CD4-positive, alpha-beta T cell treated with Interleukin-15 for 1 hour (primary cell): ENCODE measurements around the gene ELN.
"Not testable (repeated sequence)": the region's sequence is repeated elsewhere in the genome, so short reads cannot be mapped to it uniquely, and the experiment has no call there.

Experiments used
- DNase-seq: peaks from one replicate; pipeline ENCODE4 v3.0.0-alpha.2; 2020

The ELN gene

DNA sequence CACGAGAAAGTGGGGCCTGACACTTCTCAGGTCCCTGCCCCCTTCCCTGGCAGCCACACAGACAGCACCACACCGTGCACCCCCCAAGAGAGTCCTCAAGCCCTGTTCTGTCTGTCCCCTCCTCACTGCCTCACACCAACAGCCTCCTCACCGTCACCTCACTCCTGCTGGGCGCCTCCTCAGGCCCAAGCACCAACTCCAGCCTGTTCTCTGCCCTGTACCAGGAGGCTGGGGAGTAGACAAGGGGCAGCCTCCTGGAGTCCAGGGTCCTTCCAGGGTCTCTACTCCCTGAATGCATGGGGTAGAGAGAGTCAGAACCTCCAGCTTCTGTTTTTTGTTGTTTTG, 26.9 kb upstream of the ELN start:
- no peak for DNase-seq

DNA sequence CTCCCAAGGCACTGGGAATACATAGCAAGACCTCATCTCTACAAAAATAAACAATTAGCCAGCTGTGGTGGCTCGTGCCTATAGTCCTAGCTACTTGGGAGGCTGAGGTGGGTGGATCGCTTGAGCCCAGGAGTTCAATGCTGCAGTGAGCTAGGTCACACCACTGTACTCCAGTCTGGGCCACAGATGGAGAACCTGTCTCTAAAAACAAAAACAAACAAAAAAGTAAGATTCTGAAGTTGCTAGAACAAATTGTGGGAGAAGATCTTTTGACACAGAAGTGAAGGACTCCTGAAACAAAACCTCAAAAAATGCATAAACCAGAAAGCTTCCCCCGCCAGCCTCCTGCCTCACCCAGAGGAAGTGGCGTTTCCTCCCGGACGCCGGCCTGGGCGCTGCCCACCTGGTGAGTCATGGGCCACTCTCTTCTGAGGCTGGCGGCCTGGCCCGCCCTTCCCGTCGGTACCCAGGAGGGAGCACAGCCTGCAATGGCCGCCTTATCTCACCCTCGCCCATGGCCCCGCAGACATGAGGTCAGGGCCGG, 25.4 kb upstream of the ELN start:
- DNase-seq, result peak; percentile 74

- peak; percentile 26 for DNase-seq
Observed at GRCh38 chr7:74003621-74004020, 24.4 kb upstream of the ELN start.

- no peak for DNase-seq
Observed at GRCh38 chr7:74006032-74006431, 21.9 kb upstream of the ELN start.

DNA sequence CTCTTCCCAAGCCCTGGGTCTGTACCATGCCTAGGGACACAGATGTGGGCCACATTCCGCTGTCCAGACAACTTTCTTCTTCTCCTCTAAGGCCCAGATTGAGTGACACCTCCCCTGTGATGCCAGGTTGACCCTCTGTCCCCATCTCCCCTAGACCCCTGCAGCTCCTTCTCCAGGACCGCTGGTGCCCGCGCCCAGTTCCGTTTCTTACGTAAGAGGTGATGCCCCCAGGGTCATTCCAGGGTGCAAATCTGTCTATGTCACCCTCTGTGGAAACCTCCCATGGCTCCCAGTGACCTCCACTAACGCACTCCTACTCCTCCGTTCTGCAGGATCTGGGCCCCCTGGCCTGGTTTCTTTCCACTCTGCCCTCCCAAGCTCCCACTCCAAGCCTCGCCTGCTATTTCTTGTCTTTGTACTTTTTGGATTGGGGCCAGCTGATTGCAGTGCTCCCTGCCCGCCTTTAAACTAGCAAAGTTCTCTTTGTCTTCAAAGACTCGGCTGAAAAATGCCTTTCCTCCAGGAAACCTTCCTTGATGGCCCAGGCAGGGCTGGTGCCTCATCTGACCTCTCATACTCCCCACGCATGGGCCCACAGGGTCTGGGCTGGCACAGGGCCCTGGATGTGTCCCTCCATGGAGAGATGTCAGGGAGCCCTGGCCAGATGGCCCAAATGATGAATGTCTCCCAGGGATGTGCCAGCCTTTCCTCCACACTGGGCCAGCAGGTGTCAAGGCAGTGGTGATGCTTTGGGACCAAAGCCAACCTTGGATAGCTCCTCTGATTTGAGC, 21.3 kb upstream of the ELN start:
- no peak for DNase-seq

- DNase-seq, result no peak
Observed at GRCh38 chr7:74007242-74007567, 20.8 kb upstream of the ELN start.

DNA sequence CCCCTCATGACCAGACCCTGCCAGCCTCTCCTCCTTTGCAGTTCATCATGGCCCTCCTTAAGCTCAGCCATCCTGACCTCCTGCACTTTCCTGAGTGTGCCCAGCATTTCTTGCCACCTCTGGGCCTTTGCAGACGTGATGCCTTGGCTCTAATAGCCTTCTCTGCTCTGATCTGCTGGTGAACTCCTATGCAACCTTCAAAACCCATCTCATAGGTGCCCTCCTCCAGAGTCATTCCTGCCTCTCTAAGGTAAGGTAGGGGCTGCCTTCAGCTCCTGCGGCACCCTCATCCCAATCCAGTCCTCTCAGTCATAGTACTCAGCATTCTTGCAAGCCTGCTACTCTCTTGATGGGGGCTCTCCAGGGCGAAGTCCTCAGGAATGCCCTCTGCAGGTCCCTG, 19.3 kb upstream of the ELN start:
- DNase-seq, result no peak

- no peak for DNase-seq
Observed at GRCh38 chr7:74009719-74010118, 18.3 kb upstream of the ELN start.

DNA sequence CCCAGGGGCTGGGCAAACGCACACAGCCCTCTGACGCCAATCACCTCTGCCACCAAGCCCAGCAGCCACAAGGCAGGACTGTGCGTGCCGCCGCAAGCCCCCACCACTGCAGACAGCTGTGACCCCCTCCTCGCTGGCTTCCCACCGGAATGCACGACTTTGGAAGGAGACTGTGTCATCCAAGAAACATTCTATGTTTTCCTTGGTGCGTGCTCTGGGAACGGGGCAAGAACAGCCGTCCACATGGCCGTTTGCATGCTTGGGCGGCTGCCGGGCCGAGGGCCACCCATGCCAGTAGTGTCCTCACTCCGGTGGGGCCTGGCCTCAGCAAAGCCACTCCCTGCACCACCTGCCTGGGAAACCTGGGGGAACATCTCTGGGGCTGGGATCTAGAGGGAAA, 17.6 kb upstream of the ELN start:
- DNase-seq, result no peak

- DNase-seq, result not testable (repeated sequence)
Observed at GRCh38 chr7:74011421-74011820, 16.6 kb upstream of the ELN start.

DNA sequence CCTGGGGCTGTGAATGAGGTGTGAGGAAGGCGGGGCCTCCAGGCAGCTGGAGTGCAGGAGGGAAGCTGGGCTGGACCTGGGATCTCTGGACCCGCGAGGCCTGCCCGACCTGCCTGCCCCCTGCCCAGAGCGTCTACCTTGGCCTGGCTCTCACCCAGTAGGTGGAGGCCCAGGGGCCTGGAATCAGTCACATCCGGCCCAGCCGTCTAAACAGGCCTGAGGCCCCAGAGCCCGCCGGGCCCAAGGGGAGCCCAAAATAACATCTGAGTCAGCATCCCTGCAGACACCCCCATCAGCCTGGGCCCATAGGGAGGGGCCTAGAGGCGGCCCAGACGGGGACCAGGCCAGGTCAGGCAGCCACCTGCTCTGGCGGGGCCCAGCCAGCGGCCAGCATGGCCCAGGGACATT, 15.1 kb upstream of the ELN start:
- DNase-seq, result no peak

DNA sequence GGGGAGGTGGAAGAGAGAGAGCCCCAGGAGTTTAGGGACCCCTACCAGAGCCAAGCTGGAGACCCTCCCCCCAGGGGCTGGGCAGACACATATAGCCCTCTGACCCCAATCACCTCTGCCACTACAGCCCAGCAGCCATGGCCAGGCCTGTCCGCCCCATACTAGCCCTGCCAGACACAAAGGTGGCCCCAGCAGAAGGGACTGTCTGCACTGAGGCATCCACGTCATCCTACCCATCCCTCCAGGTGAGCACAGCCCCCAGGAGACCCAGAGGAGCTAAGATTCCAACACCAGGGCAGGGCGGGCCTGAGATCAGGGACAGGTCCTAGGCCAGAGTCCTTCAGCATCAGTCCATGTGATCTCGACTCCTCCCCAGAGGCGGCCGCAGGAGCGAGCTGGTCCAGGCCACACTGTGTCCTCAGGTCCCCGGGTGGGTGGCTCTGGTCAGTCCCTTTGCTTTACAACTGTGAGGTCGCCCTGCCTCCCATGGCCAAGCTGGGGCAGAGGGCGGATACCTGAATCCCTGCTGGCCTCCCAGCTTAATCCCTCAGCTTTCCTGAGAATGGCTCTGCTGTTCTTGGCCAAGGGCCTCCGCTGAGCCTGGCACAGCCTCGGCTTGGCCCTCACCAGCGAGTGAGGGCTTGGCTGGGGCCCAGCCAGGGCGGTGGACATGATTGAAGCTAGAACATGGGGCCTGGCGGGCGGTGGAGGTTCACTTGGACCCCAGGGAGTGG, 14.3 kb upstream of the ELN start:
- no peak for DNase-seq

DNA sequence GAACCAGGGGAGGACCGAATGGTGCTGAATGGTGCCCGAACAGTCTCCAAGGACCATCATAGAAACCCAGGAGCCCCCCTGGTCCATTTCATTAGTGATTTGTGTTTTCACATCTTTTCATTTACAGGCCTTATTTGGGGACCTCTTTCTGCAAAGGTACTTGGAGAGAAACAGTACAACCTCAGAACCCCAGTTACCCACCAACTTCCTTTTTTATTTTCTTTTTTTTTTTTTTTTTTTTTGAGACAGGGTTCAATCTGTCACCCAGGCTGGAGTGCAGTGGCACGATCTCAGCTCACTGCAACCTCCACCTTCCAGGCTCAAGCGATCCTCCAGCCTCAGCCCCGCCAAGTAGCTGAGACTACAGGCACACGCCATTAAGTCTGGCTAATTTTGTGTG, 13.0 kb upstream of the ELN start:
- DNase-seq, result no peak

DNA sequence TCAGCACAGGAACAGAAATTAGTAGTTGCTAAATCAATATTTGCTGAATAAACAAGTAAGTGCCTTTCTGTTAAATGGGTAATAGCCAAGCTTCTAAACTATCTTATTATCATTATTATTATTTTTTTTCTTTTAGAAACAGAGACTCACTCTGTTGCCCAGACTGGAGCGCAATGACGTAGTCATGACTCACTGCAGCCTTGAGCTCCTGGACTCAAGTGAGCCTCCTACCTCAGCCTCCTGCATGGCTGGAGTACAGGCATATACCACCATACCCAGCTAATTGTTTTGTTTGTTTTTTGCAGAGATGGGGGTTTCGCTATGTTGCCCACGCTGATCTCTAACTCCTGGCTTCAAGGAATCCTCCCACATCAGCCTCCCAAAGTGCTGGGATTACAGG, 12.3 kb upstream of the ELN start:
- no peak for DNase-seq

- no peak for DNase-seq
Observed at GRCh38 chr7:74017125-74017524, 10.8 kb upstream of the ELN start.

GRCh38 chr7:74018246-74018895, 9.6 kb upstream of the ELN start:
- no peak for DNase-seq

GRCh38 chr7:74019149-74019548, 8.8 kb upstream of the ELN start:
- no peak for DNase-seq

- DNase-seq, result no peak
Observed at GRCh38 chr7:74020390-74020789, 7.6 kb upstream of the ELN start.

DNA sequence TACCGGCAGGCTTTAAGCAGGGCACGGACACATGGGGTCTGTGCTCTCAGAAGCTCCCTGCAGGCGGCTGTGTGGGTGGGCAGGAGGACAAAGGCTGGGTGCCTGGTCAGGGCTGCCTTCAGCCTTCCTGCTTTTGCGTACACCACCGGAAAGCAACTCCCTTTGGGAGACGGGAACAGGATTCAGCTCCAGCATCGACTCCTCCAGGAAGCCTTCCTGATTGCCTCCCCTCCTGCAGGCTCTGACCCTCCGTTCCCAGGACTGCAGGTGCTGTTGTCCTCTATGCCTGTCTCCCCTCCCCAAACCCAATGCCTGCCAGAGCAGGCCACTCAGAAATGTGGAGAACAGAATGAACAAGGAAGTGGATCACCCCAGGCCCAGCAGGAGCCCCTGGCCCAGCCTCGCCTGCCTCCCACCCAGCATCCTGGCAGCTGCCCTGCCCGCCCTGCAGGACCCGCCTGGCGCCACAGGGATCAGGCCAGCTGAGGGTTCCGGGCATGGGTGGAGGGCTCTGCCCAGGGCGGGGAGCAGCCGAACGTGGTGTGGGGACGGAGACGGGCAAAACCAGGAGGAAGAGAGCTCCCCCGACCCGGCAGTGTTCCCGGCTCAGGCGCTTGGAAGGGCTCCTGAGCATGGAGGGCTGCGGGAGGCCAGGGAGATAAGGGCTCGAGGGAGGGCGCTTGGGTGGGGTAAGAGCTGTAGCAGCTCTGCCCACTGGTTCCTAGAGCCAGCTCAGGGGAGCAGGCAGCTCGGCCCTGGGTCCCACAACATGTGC, 6.2 kb upstream of the ELN start:
- no peak for DNase-seq

DNA sequence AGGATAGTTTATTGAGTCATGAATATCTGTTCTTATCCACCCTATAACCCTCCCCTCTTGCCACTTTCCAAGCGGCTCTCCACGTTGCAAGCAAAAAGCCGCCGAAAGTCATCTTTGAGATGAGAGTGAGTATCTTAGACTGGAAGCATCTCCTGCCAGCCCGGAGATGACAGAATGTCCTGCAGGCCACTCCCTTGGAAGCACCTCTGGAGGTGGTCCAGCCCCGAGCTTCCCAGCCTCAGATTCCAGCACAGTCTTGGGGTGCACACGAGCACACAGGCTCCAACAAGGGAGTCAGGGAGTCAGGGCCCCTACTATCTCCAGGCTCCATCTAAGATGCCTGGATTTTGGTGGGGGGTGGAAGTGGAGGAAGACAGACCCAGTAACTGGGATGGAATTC, 5.5 kb upstream of the ELN start:
- no peak for DNase-seq

DNA sequence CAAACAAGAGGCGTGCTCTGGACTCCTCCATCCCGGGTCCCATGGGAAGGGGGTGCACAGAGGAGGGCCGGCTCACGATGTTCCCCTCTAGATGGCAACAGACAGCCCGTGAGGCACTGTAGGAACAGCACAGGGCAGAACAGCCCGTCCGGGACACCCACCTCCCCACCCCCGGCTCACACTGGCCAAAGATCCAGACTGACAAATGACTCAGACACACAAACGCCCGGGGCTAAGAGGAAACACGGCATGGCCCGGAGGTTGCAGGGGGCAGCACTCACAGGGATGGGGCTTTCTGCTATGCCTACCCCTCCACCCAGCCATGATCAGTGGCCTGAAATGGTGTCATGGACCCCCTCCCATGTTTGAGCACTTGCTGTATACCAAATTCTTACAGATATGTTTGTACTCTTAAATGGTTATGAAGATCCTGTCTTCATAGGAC, 4.9 kb upstream of the ELN start:
- DNase-seq, result no peak

DNA sequence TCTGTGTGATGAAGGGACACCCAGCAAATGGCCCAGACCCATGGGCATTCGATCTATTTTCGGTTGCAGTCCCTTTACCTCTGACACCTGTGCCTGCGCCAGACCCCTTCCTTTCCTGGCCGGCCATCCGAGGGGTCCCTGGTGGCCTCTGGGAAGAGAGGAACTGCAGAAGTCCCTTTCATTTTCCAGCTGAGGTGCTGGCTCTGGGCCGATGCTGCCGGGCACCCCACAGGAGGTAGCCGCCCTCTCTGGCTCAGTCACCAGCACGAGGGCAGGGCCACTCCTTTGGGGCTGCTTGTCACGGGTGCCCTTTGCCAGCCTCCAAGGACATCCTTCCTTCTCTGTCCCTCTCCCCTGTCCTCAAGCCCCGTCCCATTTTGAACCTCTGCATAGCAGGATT, 4.2 kb upstream of the ELN start:
- no peak for DNase-seq

GRCh38 chr7:74025146-74025545, 2.8 kb upstream of the ELN start:
- DNase-seq, result no peak
